HG03066 (cell line): Measurements from ENCODE around the gene SORBS1.

Source experiments
- ATAC-seq: cut with Tn5 transposase; IDR thresholded peaks from one replicate; pipeline ENCODE4 v1.9.1; 2021; ENCODE audit warnings: low read depth; ENCODE audit not compliant: unreplicated experiment

Gene SORBS1

GRCh38 chr10:95304976-95305375 is 256.2 kb downstream of the SORBS1 start:
- ATAC-seq = no peak

DNA sequence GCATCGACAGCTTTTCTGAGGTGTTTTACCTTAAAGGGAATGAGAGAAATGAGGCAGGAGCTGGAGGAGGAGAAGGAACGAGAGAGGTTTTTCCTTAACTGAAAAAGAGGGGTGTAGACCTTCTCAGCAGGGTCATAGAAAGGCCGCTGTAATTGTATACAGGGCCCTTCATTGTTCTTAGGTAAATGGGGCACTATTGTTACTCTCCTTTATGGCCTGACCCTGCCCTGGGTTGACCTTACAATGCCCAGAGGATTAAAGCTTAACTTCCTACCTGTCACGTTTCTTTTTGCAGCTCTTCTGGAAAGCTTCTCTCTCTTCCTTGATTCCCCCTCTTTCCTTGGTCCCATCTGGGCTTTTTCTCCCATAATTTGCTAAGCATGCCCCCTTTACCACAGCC is 256.7 kb downstream of the SORBS1 start:
- ATAC-seq = no peak

DNA sequence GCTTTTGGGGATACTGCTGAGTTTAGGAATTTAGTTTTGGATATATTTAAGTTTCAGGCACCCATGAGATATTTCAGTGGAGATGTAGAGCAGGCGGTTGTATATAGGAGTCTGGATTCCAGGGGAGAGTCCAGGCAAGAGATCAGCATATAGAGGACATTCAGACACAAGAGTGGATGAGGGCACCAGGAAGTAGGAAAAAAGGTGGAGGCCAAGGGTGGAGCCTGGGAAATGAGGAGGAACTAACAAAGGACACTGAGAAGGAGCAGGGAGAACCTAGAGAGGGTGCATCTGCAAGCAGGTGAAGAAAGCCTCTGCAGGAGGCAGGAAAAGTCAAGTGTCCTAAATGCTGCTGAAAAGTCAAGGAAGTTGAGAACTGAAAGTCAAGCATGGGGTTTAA is 257.2 kb downstream of the SORBS1 start:
- no peak for ATAC-seq

GRCh38 chr10:95303535-95303934 is 257.6 kb downstream of the SORBS1 start:
- no peak for ATAC-seq

- no peak for ATAC-seq
Measured at GRCh38 chr10:95300022-95300539, 261.1 kb downstream of the SORBS1 start.

DNA sequence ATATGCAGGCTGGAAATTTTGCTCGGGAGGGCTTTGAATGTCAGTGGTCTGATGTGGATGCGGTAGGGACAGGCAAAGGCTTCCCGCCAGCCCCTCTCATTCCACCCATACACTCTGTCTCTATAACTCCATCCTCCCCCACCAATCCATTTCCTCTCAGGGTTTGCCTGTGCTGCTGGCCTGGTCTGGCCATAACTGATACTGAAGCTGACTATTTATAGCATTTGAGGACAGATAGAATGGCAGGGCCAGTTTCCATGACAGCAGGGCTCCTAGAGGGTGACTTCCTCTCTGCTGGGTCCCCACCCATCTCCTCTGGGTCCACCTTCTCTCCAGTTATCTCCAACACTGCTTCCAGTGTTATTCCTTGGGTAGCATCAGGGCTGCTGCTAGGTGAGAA is 263.8 kb downstream of the SORBS1 start:
- peak; percentile 31 for ATAC-seq

- no peak for ATAC-seq
Measured at GRCh38 chr10:95296764-95297163, 264.4 kb downstream of the SORBS1 start.

DNA sequence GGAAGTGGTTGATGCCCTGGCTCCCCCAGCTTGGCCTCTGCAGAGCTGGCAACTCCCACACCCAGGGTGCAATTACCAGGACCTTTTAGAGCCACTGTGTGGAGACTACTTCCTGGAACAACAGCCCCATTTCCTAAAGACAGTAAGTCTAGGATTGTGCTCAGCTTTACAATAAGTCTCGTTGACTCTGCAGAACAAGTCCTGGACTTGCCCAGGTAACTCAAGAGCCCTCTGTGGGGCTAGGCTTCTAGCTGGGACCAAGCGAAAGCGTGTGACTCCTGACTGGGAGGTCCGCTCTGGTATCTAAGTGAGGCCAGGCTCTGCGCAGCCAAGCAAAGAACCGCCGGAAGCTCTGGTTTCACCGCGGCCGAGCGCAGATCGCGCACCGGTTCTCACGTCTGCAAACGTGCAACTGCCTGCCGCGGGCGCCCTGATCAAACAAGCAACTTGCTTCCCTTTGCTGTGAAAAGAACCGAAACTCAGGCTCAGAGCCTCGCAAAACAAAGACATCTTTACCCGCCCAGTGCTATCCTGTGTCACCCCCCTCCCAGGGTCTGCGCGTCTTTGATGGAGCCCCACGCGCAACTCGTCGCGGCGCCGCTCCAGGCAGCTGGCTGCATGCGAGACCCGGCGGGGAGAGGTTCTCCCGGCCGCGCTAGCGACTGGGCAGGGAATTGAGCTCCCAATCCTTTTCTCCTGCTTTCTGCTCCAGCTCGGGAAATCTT is 266.0 kb downstream of the SORBS1 start:
- peak; percentile 70 for ATAC-seq

DNA sequence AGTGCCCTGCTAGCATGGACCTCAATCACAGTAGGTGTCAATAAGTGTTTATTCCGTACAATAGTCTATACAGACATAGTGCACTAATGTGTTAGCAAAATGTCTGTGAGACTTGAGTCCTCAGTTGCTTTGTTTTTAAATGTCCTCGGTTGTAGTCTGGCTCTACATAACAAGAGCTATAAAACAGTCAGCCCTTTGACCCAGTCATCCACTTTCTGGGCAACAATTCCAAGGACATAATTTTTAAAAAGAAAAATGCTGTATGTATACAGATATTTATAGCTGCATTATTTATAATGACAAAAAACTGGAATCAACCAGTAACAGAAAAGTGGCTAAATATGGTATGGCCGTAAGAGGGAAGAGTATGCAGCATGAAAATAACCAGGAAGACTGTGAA is 267.5 kb downstream of the SORBS1 start:
- no peak for ATAC-seq

- ATAC-seq = no peak
Measured at GRCh38 chr10:95291365-95292039, 269.7 kb downstream of the SORBS1 start.

GRCh38 chr10:95290461-95291364 is 270.5 kb downstream of the SORBS1 start, which contains the start of gene PDLIM1:
PDLIM1 (minus strand) TSS chr10:95291003; CDS start chr10:95290915, 88 bp downstream.
- peak; percentile 22 for ATAC-seq

- no peak for ATAC-seq
Measured at GRCh38 chr10:95289921-95290421, 271.2 kb downstream of the SORBS1 start.

DNA sequence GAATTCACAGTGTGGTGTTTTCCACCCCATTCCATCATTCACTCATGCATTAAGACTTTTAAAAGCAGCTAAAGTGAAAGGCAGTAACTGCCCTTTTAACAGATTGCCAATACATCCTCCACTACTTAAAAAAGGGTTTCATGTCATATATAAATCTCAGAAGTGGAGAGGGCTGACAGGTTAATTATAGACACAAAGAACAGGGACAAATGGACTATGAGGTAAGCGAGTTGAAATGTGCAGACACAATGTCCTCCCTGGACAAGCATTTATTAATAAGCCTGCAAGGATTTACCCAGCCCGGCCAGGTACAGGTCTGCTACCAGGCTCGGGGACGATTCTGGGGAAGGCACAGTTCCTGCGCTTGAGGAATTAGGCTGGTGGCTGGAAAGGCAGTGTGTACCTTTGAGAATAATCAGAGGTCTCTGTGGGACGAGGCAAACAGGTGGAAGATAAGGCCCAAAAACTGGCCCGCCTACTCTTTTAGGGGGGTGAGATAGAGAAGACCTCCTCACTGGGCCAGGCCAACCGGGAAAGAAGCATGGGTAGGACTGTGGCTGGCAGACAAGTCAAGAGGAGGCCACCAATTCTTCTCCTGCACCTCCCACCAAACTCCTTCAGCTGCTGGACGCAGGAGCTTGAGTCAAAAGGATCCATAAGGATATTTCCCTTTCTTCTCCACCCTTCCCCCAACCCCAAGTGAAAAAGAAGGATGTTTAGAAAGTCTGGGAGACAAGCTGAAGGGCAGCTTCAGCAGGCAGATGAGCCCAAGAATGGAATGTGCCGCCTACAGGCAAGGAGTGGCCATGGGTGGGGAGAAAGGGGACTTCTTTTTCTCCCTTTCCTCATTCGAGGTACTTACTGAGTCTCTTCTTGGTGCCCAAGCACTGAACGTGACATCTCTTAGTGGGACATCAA is 271.9 kb downstream of the SORBS1 start:
- no peak for ATAC-seq

DNA sequence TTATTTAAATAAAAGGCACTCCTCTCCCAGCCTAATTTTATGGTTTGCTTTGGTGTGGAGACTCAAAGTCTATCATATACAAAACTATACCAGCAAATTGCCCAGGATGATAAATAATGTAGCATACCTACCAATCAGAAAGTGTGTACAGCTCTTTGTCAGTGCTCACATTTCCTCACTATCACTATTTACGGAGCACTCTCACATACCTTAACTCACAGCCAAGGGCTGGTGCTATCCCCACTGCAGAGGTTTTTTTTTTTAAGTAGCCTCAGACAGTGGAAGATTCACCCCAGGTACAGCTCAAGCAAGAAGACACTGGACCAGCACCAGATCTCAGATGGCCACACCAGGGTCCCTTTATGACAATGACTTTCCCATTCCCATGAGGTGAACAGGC is 272.9 kb downstream of the SORBS1 start:
- ATAC-seq = no peak

DNA sequence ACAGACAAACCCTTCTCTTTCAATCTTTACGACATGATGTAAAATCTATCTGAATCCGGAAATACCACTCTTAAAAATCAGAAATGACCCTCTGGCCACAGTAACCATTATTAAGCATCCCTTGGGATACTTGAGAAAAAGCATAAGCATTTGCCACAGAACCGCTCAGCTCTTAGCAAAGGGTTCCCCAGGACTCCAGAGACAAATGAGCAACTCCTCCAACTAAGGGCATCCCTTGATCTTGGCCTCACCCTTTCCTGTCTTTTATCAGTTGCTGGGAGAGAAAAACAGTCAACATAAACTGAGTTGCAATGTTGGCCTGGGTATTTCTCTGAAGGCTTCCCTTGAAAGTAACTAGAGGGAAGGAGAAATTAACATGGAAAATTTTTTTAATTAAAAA is 273.9 kb downstream of the SORBS1 start:
- no peak for ATAC-seq

GRCh38 chr10:95286707-95287106 is 274.5 kb downstream of the SORBS1 start:
- ATAC-seq = no peak

DNA sequence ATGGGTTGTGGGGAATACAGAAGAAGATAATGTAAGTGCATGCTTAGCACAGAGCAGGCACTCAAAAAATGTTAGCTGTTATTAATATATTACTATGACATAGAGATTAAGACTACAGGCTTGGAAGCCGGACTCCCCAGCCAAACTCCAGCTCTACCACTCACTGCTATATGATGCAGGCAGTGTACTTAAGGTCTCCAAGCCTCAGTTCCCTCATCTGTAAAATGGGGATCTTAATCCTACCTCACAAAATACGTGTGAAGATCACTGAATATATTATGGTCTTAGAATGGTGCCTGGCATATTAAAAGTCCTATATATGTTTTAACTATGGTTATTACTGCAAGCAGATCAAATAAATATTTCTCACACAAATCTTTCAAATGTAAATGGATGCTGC is 275.6 kb downstream of the SORBS1 start:
- ATAC-seq = no peak

GRCh38 chr10:95284807-95285206 is 276.4 kb downstream of the SORBS1 start:
- no peak for ATAC-seq

- ATAC-seq = no peak
Measured at GRCh38 chr10:95282107-95282506, 279.1 kb downstream of the SORBS1 start.

DNA sequence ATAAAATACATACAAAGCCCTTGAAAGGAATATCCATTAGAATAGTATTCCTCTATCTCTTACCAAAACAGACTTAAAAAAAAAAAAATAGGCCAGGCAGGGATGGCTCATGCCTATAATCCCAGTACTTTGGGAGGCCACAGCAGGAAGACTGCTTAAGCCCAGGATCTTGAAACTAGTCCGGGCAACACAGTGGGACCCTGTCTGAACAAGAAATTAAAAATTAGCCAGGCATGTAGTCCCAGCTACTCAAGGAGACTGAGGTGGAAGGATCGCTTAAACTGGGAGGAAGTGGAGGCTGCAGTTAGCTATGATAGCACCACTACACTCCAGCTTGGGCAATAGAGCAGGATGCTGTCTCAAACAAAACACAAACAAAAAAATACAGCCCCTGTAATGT is 280.0 kb downstream of the SORBS1 start:
- ATAC-seq = no peak
